Activated CD4-positive, alpha-beta T cell treated with anti-CD3 and anti-CD28 coated beads, Interleukin-2, amount 10 ng/mL, durations not matched to agents 7 days and 5 days (primary cell): ENCODE data around the gene MINDY4. TPM values are rescaled to one million over a fixed set of nuclear protein-coding genes. Genes with fewer than 3 reads are reported as not detected.

Source experiments
- CTCF ChIA-PET: fragments of 350-600 bp; sonication (Branson Sonifier 250); formaldehyde crosslinking; loops from one replicate; lab custom pipeline; 2021; ENCODE audit warnings: antibody characterized with exemption; lab: Charles Lee
- POLR2A ChIA-PET: fragments of 350-600 bp; sonication (Branson Sonifier 250); formaldehyde crosslinking; loops from one replicate; lab custom pipeline; 2021; ENCODE audit warnings: antibody characterized with exemption; lab: Charles Lee
- DNase-seq: peaks from one replicate; pipeline ENCODE4 v3.0.0-alpha.2; 2020
- H3K27ac Mint-ChIP-seq: one replicate; pipeline ENCODE4 v1.8.0; 2021; ENCODE audit warnings: mild to moderate bottlenecking, moderate library complexity, mixed read lengths
- H3K27me3 Mint-ChIP-seq: one replicate; pipeline ENCODE4 v1.8.0; 2021; ENCODE audit warnings: mixed read lengths
- H3K36me3 Mint-ChIP-seq: one replicate; pipeline ENCODE4 v1.8.0; 2021; ENCODE audit warnings: low read depth, mixed read lengths
- H3K4me1 Mint-ChIP-seq: one replicate; pipeline ENCODE4 v1.8.0; 2021; ENCODE audit warnings: mixed read lengths
- H3K4me3 Mint-ChIP-seq: one replicate; pipeline ENCODE4 v1.8.0; 2021; ENCODE audit warnings: mild to moderate bottlenecking, moderate library complexity, mixed read lengths
- H3K9me3 Mint-ChIP-seq: one replicate; pipeline ENCODE4 v1.8.0; 2021; ENCODE audit warnings: mixed read lengths
- total RNA-seq, 2 experiments: library from RNA; stranded (reverse); gene quantifications; one replicate each; pipeline ENCODE4 v1.2.3, GENCODE V29; 2021

MINDY4 gene
- 1 to 10 TPM; 1.3 to 1.8 TPM for total RNA-seq

DNA sequence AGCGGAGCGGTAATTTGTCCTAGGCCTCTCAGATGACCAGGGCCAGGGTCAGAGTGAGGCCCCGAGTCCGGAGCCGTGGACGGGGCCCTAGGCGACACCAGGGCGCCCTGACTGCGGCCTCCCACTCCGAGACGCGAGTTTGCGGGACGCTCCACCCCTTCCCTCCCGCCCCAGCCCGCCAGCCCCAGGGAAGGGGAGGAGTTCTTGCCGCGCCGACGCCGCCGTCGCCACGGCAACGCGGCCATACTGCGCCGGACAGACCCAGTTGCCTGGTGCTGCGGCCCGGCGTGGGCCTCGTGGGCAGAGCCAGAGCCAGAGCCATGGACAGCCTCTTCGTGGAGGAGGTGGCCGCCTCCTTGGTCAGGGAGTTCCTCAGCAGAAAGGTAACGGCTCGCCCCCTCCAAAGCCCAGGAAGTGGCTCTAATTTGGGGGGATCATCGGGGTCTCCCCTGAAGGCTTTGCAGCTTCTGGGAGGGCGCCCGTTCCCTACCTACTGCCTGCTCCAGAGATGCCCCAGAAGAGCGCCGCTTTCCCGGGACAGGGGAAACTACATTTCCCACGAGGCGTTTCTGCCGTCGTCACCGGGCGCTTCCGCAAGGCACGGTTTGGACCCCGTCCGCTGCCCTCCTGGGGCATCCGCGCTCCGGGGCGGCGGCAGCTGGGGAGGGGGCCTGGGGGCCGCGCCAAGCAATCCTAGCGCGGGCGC is at the start of gene MINDY4:
Gene MINDY4 (plus strand): TSS at position 244 of the 706 bp plus-strand sequence. CDS start 77 bp downstream, at position 321.
- CTCF ChIA-PET, result no interaction called here
- Mint-ChIP-seq H3K27ac (peak within 1 kb of the TSS; percentile 85), H3K9me3 (no peaks in the 10 kb centered on the region), H3K27me3 (peaks cover 6% of the 10 kb centered on the region), H3K4me1 (peaks cover 9% of the 10 kb centered on the region), H3K4me3 (peak within 1 kb of the TSS; percentile 79), H3K36me3 (no peaks in the 10 kb centered on the region)
- POLR2A ChIA-PET, result no interaction called here
- DNase-seq, result peak; percentile 78

DNA sequence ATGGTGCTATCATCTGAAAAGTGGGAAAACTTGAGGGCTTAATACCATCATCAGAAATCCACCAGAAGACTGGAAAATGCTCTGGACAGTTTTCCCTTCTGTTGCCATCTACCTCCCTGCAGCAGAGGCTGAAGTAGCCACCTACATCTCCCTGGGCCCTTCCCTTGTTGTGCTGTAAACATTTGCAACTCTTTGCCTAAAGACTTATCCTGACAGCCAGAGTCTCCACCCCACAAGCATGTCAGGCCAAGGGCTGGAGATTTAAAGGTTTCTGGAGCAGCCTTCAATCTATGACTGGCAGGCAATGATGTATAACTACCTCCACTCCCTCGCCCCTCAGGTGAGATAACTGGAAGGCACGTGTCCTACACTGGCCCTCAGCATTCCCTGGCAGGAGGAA is 49.0 kb upstream of the MINDY4 start:
- Mint-ChIP-seq H3K4me3 (no peak overlapping the region), H3K4me1 (peaks cover 31% of the 10 kb centered on the region), H3K27ac (no peak overlapping the region), H3K36me3 (peaks cover 45% of the 10 kb centered on the region), H3K27me3 (no peaks in the 10 kb centered on the region), H3K9me3 (peaks cover 29% of the 10 kb centered on the region)
- ChIA-PET CTCF (no interaction called here), POLR2A (no interaction called here)
- DNase-seq, result no peak

GRCh38 chr7:30722671-30723070 is 48.5 kb upstream of the MINDY4 start:
- CTCF ChIA-PET, result no interaction called here
- no peak overlapping the region for H3K4me3 Mint-ChIP-seq
- no peak overlapping the region for H3K27ac Mint-ChIP-seq
- H3K36me3 Mint-ChIP-seq, result peaks cover 45% of the 10 kb centered on the region
- peaks cover 27% of the 10 kb centered on the region for H3K9me3 Mint-ChIP-seq
- peaks cover 36% of the 10 kb centered on the region for H3K4me1 Mint-ChIP-seq
- POLR2A ChIA-PET, result no interaction called here
- no peak for DNase-seq
- no peaks in the 10 kb centered on the region for H3K27me3 Mint-ChIP-seq

- Mint-ChIP-seq H3K27ac (no peak overlapping the region), H3K36me3 (peaks cover 37% of the 10 kb centered on the region), H3K9me3 (peaks cover 17% of the 10 kb centered on the region), H3K27me3 (no peaks in the 10 kb centered on the region), H3K4me1 (peaks cover 47% of the 10 kb centered on the region), H3K4me3 (no peak overlapping the region)
- ChIA-PET POLR2A (no interaction called here), CTCF (interaction anchor here (1.2 kb wide), 1 partner anchor 25 kb away, joined by 3 read pairs; no protein-coding TSS in a partner anchor)
- no peak for DNase-seq
These were observed 47.4 kb upstream of the MINDY4 start for GRCh38 chr7:30723776-30724175.

GRCh38 chr7:30726296-30727006 is 44.8 kb upstream of the MINDY4 start:
- H3K4me1 Mint-ChIP-seq, result peaks cover 71% of the 10 kb centered on the region
- peaks cover 20% of the 10 kb centered on the region for H3K36me3 Mint-ChIP-seq
- ChIA-PET POLR2A (no interaction called here), CTCF (interaction anchor here (0.6 to 1.5 kb wide), 10 partner anchors 9 to 232 kb away, joined by 3 to 6 read pairs (median 4); no protein-coding TSS in a partner anchor)
- peak overlapping the region; percentile 85 for H3K4me3 Mint-ChIP-seq
- peaks cover under 1% of the 10 kb centered on the region for H3K9me3 Mint-ChIP-seq
- H3K27ac Mint-ChIP-seq, result peak overlapping the region; percentile 99
- peak; percentile 27 for DNase-seq
- no peaks in the 10 kb centered on the region for H3K27me3 Mint-ChIP-seq

DNA sequence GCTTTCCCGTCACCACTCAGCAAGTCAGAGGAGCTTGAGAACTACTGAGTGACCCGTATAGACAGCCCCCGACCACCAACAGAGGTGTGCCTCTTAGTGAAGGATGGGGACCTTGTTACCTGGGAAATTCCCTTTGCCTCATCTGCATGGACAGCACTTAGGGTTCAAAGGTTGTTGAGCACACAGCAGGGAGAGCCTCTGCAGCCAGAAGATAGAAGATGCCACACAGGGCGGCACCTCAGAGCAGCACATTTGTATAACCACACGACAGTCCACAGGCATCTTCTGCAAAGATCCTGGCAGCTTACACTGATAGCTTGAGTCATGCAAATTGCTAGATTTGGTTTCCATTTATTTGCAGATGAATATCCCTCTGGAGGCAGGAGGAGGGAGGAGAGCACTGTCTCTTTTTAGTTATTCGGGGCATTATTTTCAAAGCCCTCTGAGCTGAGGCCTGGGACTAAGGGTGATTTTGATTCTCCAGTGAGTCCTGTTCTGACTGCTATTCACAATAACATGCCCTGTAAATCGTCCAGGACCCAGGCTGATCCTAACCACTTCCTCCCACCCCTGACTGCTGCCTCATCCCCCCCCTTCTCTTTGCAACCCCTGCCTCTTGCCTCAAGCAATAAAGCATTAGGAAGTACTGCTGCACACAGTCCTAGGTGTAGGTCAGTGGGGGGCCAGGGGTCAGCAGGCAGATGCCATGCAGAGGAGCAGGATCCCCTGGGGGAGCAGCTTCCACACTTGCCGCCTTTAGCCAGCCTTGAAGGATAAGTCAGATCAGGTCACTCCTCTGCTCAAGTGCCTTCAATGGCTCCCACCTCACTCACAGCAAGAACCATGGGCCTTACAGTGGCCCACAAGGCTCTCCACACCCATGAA is 43.9 kb upstream of the MINDY4 start:
- POLR2A ChIA-PET, result no interaction called here
- Mint-ChIP-seq H3K4me1 (peaks cover 78% of the 10 kb centered on the region), H3K36me3 (peaks cover 20% of the 10 kb centered on the region)

GRCh38 chr7:30728591-30729100 is 42.6 kb upstream of the MINDY4 start:
- no peaks in the 10 kb centered on the region for H3K9me3 Mint-ChIP-seq
- no peaks in the 10 kb centered on the region for H3K27me3 Mint-ChIP-seq
- peaks cover 20% of the 10 kb centered on the region for H3K36me3 Mint-ChIP-seq
- ChIA-PET POLR2A (interaction anchor here (0.6 kb wide), 1 partner anchor 68 kb away, joined by 3 read pairs; no protein-coding TSS in a partner anchor), CTCF (interaction anchor here (2.0 kb wide), 1 partner anchor 11 kb away, joined by 12 read pairs; no protein-coding TSS in a partner anchor)
- no peak for DNase-seq
- peaks cover 73% of the 10 kb centered on the region for H3K4me1 Mint-ChIP-seq
- H3K27ac Mint-ChIP-seq, result peak overlapping the region; percentile 99
- no peak overlapping the region for H3K4me3 Mint-ChIP-seq

More for the DNA sequence above, 43.9 kb upstream of the MINDY4 start:
- Mint-ChIP-seq H3K27me3 (no peaks in the 10 kb centered on the region), H3K27ac (peak overlapping the region; percentile 99), H3K9me3 (no peaks in the 10 kb centered on the region), H3K4me3 (peak overlapping the region; percentile 85)
- DNase-seq, result peak; percentile 81
- CTCF ChIA-PET, result interaction anchor here (0.6 to 1.2 kb wide), 4 partner anchors 18 to 134 kb away, joined by 3 to 4 read pairs (median 3); no protein-coding TSS in a partner anchor

DNA sequence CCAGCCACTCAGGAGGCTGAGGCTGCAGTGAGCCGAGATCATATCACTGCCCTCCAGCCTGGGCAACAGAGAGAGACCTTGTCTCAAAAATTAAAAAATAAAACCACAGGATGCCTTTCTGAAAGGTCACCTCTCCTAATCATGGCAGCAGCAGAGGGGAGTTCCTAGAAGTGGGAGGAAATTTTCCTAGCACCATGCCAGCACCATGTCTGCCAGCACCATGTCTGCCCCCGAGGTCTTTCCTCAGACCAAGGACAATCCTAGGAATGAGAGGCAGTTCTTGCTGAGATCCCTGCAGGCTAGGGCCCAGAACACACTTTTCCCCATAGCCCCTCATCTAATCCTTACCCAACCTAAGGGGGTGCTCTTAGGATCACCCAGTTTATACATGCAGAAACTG is 41.6 kb upstream of the MINDY4 start:
- peaks cover 73% of the 10 kb centered on the region for H3K4me1 Mint-ChIP-seq
- H3K27me3 Mint-ChIP-seq, result no peaks in the 10 kb centered on the region
- no peak overlapping the region for H3K27ac Mint-ChIP-seq
- peaks cover 20% of the 10 kb centered on the region for H3K36me3 Mint-ChIP-seq
- ChIA-PET POLR2A (no interaction called here), CTCF (interaction anchor here (0.8 to 2.0 kb wide), 3 partner anchors 10 to 21 kb away, joined by 4 to 12 read pairs (median 5); no protein-coding TSS in a partner anchor)
- DNase-seq, result no peak
- no peak overlapping the region for H3K4me3 Mint-ChIP-seq
- no peaks in the 10 kb centered on the region for H3K9me3 Mint-ChIP-seq

- H3K36me3 Mint-ChIP-seq, result peaks cover 18% of the 10 kb centered on the region
- no peaks in the 10 kb centered on the region for H3K9me3 Mint-ChIP-seq
- POLR2A ChIA-PET, result no interaction called here
- H3K27me3 Mint-ChIP-seq, result no peaks in the 10 kb centered on the region
- no peak overlapping the region for H3K27ac Mint-ChIP-seq
- CTCF ChIA-PET, result interaction anchor here (0.8 to 2.0 kb wide), 4 partner anchors 9 to 22 kb away, joined by 3 to 12 read pairs (median 4); no protein-coding TSS in a partner anchor
- no peak for DNase-seq
- no peak overlapping the region for H3K4me3 Mint-ChIP-seq
- H3K4me1 Mint-ChIP-seq, result peaks cover 74% of the 10 kb centered on the region
These were observed 41.1 kb upstream of the MINDY4 start for GRCh38 chr7:30730097-30730496.

DNA sequence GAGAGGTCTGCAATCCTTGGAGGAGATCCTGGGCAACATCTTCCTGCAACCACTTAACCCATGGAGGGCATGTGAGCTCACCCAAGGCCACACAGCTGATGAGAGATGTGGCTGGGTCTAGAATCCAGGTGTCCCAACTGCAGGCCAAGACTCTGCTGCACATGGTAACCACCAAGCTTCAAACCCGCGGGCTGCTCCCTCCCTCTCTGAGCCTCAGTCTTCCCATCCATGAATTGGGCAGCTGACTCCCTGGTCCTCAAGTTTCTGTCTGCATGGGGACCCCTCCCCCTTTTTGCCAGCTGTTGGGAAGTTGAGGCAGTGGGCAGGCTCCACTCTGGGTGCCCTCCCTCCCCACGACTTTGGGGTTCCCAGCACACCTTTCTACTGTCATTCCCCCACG is 40.2 kb upstream of the MINDY4 start:
- no peak for DNase-seq
- ChIA-PET POLR2A (no interaction called here), CTCF (interaction anchor here (1.1 to 1.3 kb wide), 2 partner anchors 11 to 23 kb away, joined by 3 to 4 read pairs; no protein-coding TSS in a partner anchor)
- peak overlapping the region; percentile 7 for H3K27ac Mint-ChIP-seq
- peaks cover 68% of the 10 kb centered on the region for H3K4me1 Mint-ChIP-seq
- no peak overlapping the region for H3K4me3 Mint-ChIP-seq
- no peaks in the 10 kb centered on the region for H3K9me3 Mint-ChIP-seq
- H3K27me3 Mint-ChIP-seq, result no peaks in the 10 kb centered on the region
- H3K36me3 Mint-ChIP-seq, result peaks cover 11% of the 10 kb centered on the region

GRCh38 chr7:30731581-30731980 is 39.6 kb upstream of the MINDY4 start:
- Mint-ChIP-seq H3K4me3 (no peak overlapping the region), H3K27ac (peak overlapping the region; percentile 7), H3K9me3 (no peaks in the 10 kb centered on the region), H3K27me3 (no peaks in the 10 kb centered on the region), H3K4me1 (peaks cover 62% of the 10 kb centered on the region), H3K36me3 (peaks cover 9% of the 10 kb centered on the region)
- POLR2A ChIA-PET, result no interaction called here
- no peak for DNase-seq
- CTCF ChIA-PET, result no interaction called here

GRCh38 chr7:30732606-30733005 is 38.6 kb upstream of the MINDY4 start:
- Mint-ChIP-seq H3K27me3 (no peaks in the 10 kb centered on the region), H3K27ac (no peak overlapping the region), H3K9me3 (peaks cover 2% of the 10 kb centered on the region), H3K4me3 (no peak overlapping the region), H3K4me1 (peaks cover 58% of the 10 kb centered on the region), H3K36me3 (peaks cover 10% of the 10 kb centered on the region)
- ChIA-PET CTCF (no interaction called here), POLR2A (no interaction called here)
- DNase-seq, result no peak
